ENCODE data around the gene LIN28A. TPM values are rescaled to one million over a fixed set of nuclear protein-coding genes. Genes with fewer than 3 reads are reported as not detected.

The LIN28A gene
- total and polyA plus RNA-seq, 7 experiments from 2014 or later = not detected

DNA sequence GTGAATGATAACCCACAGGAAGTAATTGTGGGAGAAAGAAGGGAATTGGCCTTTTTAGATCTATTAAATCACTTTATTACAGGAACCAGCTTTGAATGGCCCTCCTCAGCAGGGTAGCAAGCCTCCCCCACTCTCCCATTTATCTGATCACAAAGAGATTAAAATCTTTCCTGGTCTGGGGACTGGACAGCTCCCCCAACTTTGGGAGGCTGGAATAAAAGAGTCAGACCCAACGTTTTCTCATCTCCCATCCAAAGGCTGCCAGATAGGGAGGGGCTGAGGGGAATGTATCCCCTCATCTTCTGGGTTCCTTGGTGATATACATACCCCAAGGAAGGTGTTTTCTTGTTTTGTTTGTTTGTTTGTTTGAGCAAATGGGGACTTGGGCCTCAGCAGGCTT lies 2.4 kb downstream of the LIN28A start:
- POLR2A ChIA-PET = no interaction called here
- DNase-seq = no peak
- no peaks in the 10 kb centered on the region for H3K9me3 ChIP-seq (ENCODE audit: control insufficient read depth in 2 of 3, low read length in 3 of 3)
- Mint-ChIP-seq H3K27me3 (peaks cover 41 to 83% (median 49%) of the 10 kb centered on the region in 5 donors), H3K4me1 (peaks cover 17 to 31% (median 21%) of the 10 kb centered on the region in 7 donors), H3K27ac (no peak overlapping the region), H3K4me3 (no peak overlapping the region), H3K9me3 (peaks cover 0 to 3% (median 0%) of the 10 kb centered on the region in 11 donors), H3K36me3 (no peaks in the 10 kb centered on the region)
- CTCF ChIA-PET = interaction anchor here (1.0 to 1.7 kb wide), 3 partner anchors 35 to 136 kb away, joined by 3 to 6 read pairs (median 3); no protein-coding TSS in a partner anchor
- H3K27me3 ChIP-seq (ENCODE audit: control insufficient read depth in 2 of 2, insufficient read depth in 2 of 2, low read length in 2 of 2) = peaks cover 10 to 13% of the 10 kb centered on the region in 2 donors
- no peak overlapping the region for H3K4me3 ChIP-seq (ENCODE audit: low read length)
- no peak for ATAC-seq
- intact Hi-C loops (cut with micrococcal nuclease) = loop anchor here in 1 of 2 donors (10.0 kb wide), 1 partner anchor 308 kb away; no protein-coding TSS in a partner anchor
- peaks cover 10 to 18% of the 10 kb centered on the region in 2 donors for H3K4me1 ChIP-seq (ENCODE audit: control insufficient read depth in 2 of 2, insufficient read depth in 2 of 2, low read length in 2 of 2)
- H3K27ac ChIP-seq (ENCODE audit: low read depth, low read length) = no peak overlapping the region
- H3K36me3 ChIP-seq (ENCODE audit: control insufficient read depth in 2 of 3, insufficient read depth in 3 of 3, low read length in 3 of 3) = no peaks in the 10 kb centered on the region

DNA sequence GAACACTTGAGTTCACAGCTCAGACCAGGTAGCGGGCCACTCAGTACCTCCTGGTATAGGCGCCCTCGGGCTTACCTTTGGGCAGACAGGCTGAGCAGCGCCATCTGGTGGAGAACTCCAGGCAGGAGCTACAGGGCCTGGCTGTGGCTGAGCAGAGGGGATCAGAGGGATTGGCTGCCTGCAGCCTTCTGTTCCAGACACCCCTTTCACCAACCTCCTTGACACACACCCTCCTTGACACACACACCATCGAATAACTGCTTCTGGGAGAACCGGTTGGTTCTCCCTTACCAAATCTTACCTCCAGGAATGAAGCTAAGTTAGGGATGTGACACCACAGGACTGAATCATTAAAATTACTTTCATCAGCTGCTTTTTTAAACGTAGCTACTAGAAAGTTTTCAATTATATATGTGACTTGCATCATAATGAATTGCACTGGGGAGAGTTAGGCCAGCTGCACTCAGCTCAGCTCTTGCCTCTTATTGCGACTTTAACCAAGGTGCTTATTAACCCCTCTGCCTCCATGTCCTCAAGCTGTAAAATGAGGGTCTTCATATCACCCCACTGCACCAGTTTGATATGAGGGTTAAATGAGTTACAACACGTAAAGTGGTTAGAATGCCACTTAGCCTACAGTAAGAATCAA lies 6.6 kb downstream of the LIN28A start:
- ATAC-seq (peak; percentile 99), DNase-seq (peak; percentile 57 to 81 (median 76))
- Mint-ChIP-seq H3K27ac (no peak overlapping the region), H3K9me3 (no peaks in the 10 kb centered on the region), H3K4me1 (peaks cover 0 to 3% (median 0%) of the 10 kb centered on the region in 7 donors), H3K27me3 (peaks cover 17 to 65% (median 19%) of the 10 kb centered on the region in 5 donors), H3K4me3 (no peak overlapping the region), H3K36me3 (no peaks in the 10 kb centered on the region)
- Histone ChIP-seq H3K27ac (ENCODE audit: low read depth, low read length) (no peak overlapping the region), H3K36me3 (ENCODE audit: control insufficient read depth in 2 of 3, insufficient read depth in 3 of 3, low read length in 3 of 3) (no peaks in the 10 kb centered on the region), H3K4me3 (ENCODE audit: low read length) (no peak overlapping the region), H3K9me3 (ENCODE audit: control insufficient read depth in 2 of 3, low read length in 3 of 3) (no peaks in the 10 kb centered on the region), H3K4me1 (ENCODE audit: control insufficient read depth in 2 of 2, insufficient read depth in 2 of 2, low read length in 2 of 2) (no peaks in the 10 kb centered on the region), H3K27me3 (ENCODE audit: control insufficient read depth in 2 of 2, insufficient read depth in 2 of 2, low read length in 2 of 2) (peaks cover 0 to 3% of the 10 kb centered on the region in 2 donors)
- CTCF ChIA-PET = interaction anchor here (0.6 to 3.4 kb wide), 32 partner anchors 12 to 1987 kb away, joined by 3 to 26 read pairs (median 5); partner anchors contain the start of genes CD52, CEP85, DHDDS and ZNF593OS
- POLR2A ChIA-PET = interaction anchor here (1.1 to 3.2 kb wide), 5 partner anchors 15 to 143 kb away, joined by 3 to 10 read pairs (median 6); partner anchors contain the start of gene DHDDS
- intact Hi-C loops (cut with micrococcal nuclease) = loop anchor here (1.0 to 10.0 kb wide), 12 partner anchors 15 to 380 kb away; partner anchors contain the start of genes CEP85 (in 1 of the 2), DHDDS (in 1 of the 2) and ZNF593 (in 1 of the 2)

DNA sequence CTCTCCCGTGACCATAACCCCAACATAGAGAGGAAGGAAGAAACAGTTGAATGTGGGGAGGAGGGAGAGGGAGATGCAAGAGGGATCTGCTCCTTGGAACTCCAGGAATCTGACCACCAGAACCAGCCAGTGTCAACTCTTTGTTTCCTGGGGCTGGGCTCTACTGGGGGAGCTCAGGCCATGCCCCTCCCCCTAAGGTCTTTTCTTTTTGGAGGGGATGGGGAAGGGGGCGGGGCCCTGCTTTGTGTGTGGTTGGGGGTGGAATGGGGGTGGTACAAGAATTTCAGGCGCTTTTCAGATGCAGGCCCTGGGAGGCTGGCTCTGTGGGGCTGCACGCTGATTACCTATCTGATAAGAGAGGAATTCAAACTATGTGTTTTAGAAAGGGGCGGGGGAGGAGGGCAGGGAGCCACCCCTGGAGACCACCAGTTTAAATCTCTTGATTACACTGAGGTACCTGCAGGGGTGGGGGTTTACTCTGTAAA lies 8.3 kb downstream of the LIN28A start:
- H3K9me3 Mint-ChIP-seq = no peaks in the 10 kb centered on the region
- H3K27me3 Mint-ChIP-seq = peaks cover 2 to 56% (median 7%) of the 10 kb centered on the region in 5 donors
- ATAC-seq (no peak), DNase-seq (no peak)
- H3K27me3 ChIP-seq (ENCODE audit: control insufficient read depth in 2 of 2, insufficient read depth in 2 of 2, low read length in 2 of 2) = no peaks in the 10 kb centered on the region
- intact Hi-C loops (cut with micrococcal nuclease) = loop anchor here in 1 of 2 donors (5.0 to 10.0 kb wide), 2 partner anchors 314 to 382 kb away; no protein-coding TSS in a partner anchor
- no peak overlapping the region for H3K4me3 Mint-ChIP-seq
- POLR2A ChIA-PET = no interaction called here
- CTCF ChIA-PET = interaction anchor here (2.3 kb wide), 1 partner anchor 17 kb away, joined by 11 read pairs; no protein-coding TSS in a partner anchor
- no peak overlapping the region for H3K4me3 ChIP-seq (ENCODE audit: low read length)
- H3K4me1 ChIP-seq (ENCODE audit: control insufficient read depth in 2 of 2, insufficient read depth in 2 of 2, low read length in 2 of 2) = no peaks in the 10 kb centered on the region
- H3K36me3 Mint-ChIP-seq = no peaks in the 10 kb centered on the region
- peaks cover 0 to 2% (median 0%) of the 10 kb centered on the region in 7 donors for H3K4me1 Mint-ChIP-seq
- H3K36me3 ChIP-seq (ENCODE audit: control insufficient read depth in 2 of 3, insufficient read depth in 3 of 3, low read length in 3 of 3) = no peaks in the 10 kb centered on the region
- H3K9me3 ChIP-seq (ENCODE audit: control insufficient read depth in 2 of 3, low read length in 3 of 3) = no peaks in the 10 kb centered on the region
- H3K27ac Mint-ChIP-seq = no peak overlapping the region
- H3K27ac ChIP-seq (ENCODE audit: low read depth, low read length) = no peak overlapping the region

DNA sequence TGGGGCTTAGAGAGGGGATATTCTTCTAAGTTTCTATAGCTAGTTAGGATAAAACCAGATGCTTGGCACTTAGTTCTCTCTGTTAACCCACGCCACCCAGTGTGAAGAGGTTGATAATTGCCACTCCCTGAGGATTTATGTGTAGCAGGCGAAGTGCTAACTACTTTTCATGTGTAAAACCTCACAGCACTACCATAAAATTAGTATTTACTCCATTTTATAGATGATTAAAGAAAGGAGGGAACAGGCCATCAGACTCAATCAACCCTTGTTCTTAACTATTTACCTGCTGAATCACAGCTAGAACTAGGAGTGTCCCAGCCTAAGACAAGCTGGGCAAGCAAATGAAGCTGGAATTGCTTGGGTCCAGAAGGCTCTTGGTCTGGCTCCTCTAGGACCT lies 8.9 kb downstream of the LIN28A start:
- Mint-ChIP-seq H3K9me3 (no peaks in the 10 kb centered on the region), H3K36me3 (no peaks in the 10 kb centered on the region), H3K4me3 (no peak overlapping the region), H3K4me1 (peaks cover 0 to 2% (median 0%) of the 10 kb centered on the region in 7 donors), H3K27ac (no peak overlapping the region), H3K27me3 (peaks cover 0 to 50% (median 4%) of the 10 kb centered on the region in 5 donors)
- H3K4me3 ChIP-seq (ENCODE audit: low read length) = no peak overlapping the region
- no peaks in the 10 kb centered on the region for H3K4me1 ChIP-seq (ENCODE audit: control insufficient read depth in 2 of 2, insufficient read depth in 2 of 2, low read length in 2 of 2)
- DNase-seq (no peak), ATAC-seq (no peak)
- H3K27me3 ChIP-seq (ENCODE audit: control insufficient read depth in 2 of 2, insufficient read depth in 2 of 2, low read length in 2 of 2) = no peaks in the 10 kb centered on the region
- H3K9me3 ChIP-seq (ENCODE audit: control insufficient read depth in 2 of 3, low read length in 3 of 3) = no peaks in the 10 kb centered on the region
- CTCF ChIA-PET = interaction anchor here (0.6 kb wide), 2 partner anchors 42 to 48 kb away, joined by 3 read pairs; no protein-coding TSS in a partner anchor
- intact Hi-C loops (cut with micrococcal nuclease) = loop anchor here in 1 of 2 donors (5.0 to 10.0 kb wide), 2 partner anchors 315 to 382 kb away; no protein-coding TSS in a partner anchor
- no peak overlapping the region for H3K27ac ChIP-seq (ENCODE audit: low read depth, low read length)
- POLR2A ChIA-PET = no interaction called here
- no peaks in the 10 kb centered on the region for H3K36me3 ChIP-seq (ENCODE audit: control insufficient read depth in 2 of 3, insufficient read depth in 3 of 3, low read length in 3 of 3)

DNA sequence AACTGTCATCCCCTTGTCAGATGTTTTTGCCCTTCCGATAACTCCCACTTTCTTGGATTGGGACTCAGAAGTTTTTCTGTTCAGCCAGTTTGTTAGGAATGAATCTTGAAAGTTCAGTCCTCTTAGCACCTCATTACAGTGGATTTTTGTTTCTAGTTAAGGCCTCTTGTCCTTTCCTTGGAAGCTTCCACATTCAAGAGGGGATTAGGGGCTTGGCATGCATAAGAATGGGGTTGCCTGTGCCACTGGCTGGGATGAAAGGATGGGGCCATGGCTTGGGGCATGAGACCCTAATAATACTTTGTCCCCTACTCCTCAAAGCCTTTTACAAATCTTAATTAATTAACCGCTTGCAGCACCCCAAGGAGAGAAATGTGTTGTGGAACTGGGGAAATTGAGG lies 19.1 kb downstream of the LIN28A start:
- CTCF ChIA-PET = interaction anchor here (0.7 to 1.2 kb wide), 2 partner anchors 13 to 150 kb away, joined by 3 to 5 read pairs; no protein-coding TSS in a partner anchor
- peaks cover 11 to 15% of the 10 kb centered on the region in 2 donors for H3K4me1 ChIP-seq (ENCODE audit: control insufficient read depth in 2 of 2, insufficient read depth in 2 of 2, low read length in 2 of 2)
- intact Hi-C loops (cut with micrococcal nuclease) = loop anchor here in 1 of 2 donors (5.0 kb wide), 1 partner anchor 522 kb away; the partner anchor contains the start of gene STMN1
- H3K36me3 ChIP-seq (ENCODE audit: control insufficient read depth in 2 of 3, insufficient read depth in 3 of 3, low read length in 3 of 3) = no peaks in the 10 kb centered on the region
- no peaks in the 10 kb centered on the region for H3K9me3 ChIP-seq (ENCODE audit: control insufficient read depth in 2 of 3, low read length in 3 of 3)
- ATAC-seq (no peak), DNase-seq (no peak)
- Mint-ChIP-seq H3K4me1 (peaks cover 14 to 26% (median 22%) of the 10 kb centered on the region in 7 donors), H3K9me3 (peaks cover 0 to 2% (median 0%) of the 10 kb centered on the region in 11 donors), H3K4me3 (no peak overlapping the region), H3K27ac (no peak overlapping the region), H3K36me3 (peaks cover 0 to 8% (median 4%) of the 10 kb centered on the region in 5 donors), H3K27me3 (peaks cover 0 to 29% (median 11%) of the 10 kb centered on the region in 5 donors)
- POLR2A ChIA-PET = interaction anchor here (0.7 to 1.3 kb wide), 2 partner anchors 15 to 23 kb away, joined by 4 to 5 read pairs; no protein-coding TSS in a partner anchor
- H3K27me3 ChIP-seq (ENCODE audit: control insufficient read depth in 2 of 2, insufficient read depth in 2 of 2, low read length in 2 of 2) = peaks cover 0 to 4% of the 10 kb centered on the region in 2 donors
- no peak overlapping the region for H3K27ac ChIP-seq (ENCODE audit: low read depth, low read length)
- no peak overlapping the region for H3K4me3 ChIP-seq (ENCODE audit: low read length)

DNA sequence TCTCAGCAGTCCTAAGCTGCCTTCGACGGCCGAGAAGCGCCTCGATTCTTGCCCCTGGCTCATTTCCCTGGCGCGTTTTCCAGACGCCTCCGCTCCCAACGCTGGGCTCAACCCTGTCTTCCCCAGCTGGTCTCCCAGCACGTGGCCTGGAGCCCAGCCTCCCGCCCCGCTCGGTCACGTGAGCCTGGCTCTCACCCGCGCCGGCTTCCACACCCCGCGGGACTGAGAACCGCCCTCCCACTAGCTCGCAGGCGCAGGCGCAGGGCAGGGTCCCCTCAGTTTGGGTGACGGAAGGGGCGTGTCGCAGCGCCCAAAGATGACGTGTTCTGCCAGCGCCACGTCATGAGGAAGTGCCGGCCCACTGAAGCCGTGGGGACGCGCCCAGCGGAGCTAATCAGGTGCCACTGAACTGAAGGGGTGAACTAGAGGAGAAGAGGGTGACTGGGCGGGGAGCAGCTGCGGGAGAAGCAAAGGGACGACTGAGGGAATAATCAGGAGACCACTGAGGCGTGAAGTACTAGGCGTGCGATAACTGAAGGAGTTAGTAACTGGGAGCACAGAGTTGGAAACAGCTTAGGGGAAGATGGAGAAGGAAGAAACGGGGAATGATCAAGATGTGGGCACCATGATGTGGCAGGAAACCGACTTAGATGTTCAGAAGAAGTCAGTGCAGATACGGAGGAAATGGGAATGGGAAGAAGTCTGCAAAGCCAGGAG lies 21.5 kb downstream of the LIN28A start, which contains the start of gene DHDDS:
DHDDS (plus strand) TSS at position 343 of the 717 bp plus-strand sequence. CDS start 625 bp downstream, outside the sequence.
- peaks cover 0 to 2% (median 0%) of the 10 kb centered on the region in 11 donors for H3K9me3 Mint-ChIP-seq
- Histone ChIP-seq H3K36me3 (ENCODE audit: control insufficient read depth in 2 of 3, insufficient read depth in 3 of 3, low read length in 3 of 3) (no peaks in the 10 kb centered on the region), H3K27ac (ENCODE audit: low read depth, low read length) (peak within 1 kb of the TSS; percentile 76), H3K9me3 (ENCODE audit: control insufficient read depth in 2 of 3, low read length in 3 of 3) (no peaks in the 10 kb centered on the region), H3K4me3 (ENCODE audit: low read length) (peak within 1 kb of the TSS; percentile 88), H3K27me3 (ENCODE audit: control insufficient read depth in 2 of 2, insufficient read depth in 2 of 2, low read length in 2 of 2) (no peaks in the 10 kb centered on the region), H3K4me1 (ENCODE audit: control insufficient read depth in 2 of 2, insufficient read depth in 2 of 2, low read length in 2 of 2) (peaks cover 11 to 15% of the 10 kb centered on the region in 2 donors)
- peak within 1 kb of the TSS; percentile 90 to 99 (median 93) for H3K27ac Mint-ChIP-seq
- DNase-seq (peak; percentile 95 to 98 (median 97)), ATAC-seq (peak; percentile 99)
- CTCF ChIA-PET = interaction anchor here (1.0 to 2.1 kb wide), 5 partner anchors 15 to 536 kb away, joined by 3 to 9 read pairs (median 5); no protein-coding TSS in a partner anchor
- H3K4me3 Mint-ChIP-seq = peak within 1 kb of the TSS; percentile 92 to 99 (median 96)
- peaks cover 14 to 26% (median 22%) of the 10 kb centered on the region in 7 donors for H3K4me1 Mint-ChIP-seq
- H3K36me3 Mint-ChIP-seq = peaks cover 0 to 8% (median 4%) of the 10 kb centered on the region in 5 donors
- POLR2A ChIA-PET = interaction anchor here (0.6 to 2.0 kb wide), 17 partner anchors 15 to 1812 kb away, joined by 3 to 37 read pairs (median 4); partner anchors contain the start of genes CEP85, GPATCH3 and HMGN2
- intact Hi-C loops (cut with micrococcal nuclease) = loop anchor here (1.0 to 5.0 kb wide), 11 partner anchors 15 to 525 kb away; partner anchors contain the start of genes HMGN2 (in 2 of the 2), PDIK1L (in 2 of the 2), CEP85 (in 1 of the 2) and PAFAH2 (in 1 of the 2)
- peaks cover 0 to 15% (median 0%) of the 10 kb centered on the region in 5 donors for H3K27me3 Mint-ChIP-seq
